Fibroblast of lung (primary cell): ENCODE results near the gene CTSA. TPM values are rescaled to one million over a fixed set of nuclear protein-coding genes. Genes with fewer than 3 reads are reported as not detected.
"Not testable (repeated sequence)": the region's sequence is repeated elsewhere in the genome, so short reads cannot be mapped to it uniquely, and the experiment has no call there.

Source experiments
- DNase-seq, 2 donors: peaks; one replicate each; pipeline versions ENCODE4 v3.0.0 to v3.0.0-alpha.2; 2010; ENCODE audit warnings: low read depth in 2 of 2
- H2AFZ ChIP-seq: 2 replicates; pipeline ENCODE4 v1.5.1; 2012; ENCODE audit warnings: low read length, control low read depth, inconsistent platforms
- H3K27ac ChIP-seq: 2 replicates; pipeline ENCODE4 v1.5.1; 2011; ENCODE audit warnings: low read length, control low read depth; ENCODE audit not compliant: insufficient read depth
- H3K27me3 ChIP-seq: 2 replicates; pipeline ENCODE4 v1.5.1; 2011; ENCODE audit warnings: mild to moderate bottlenecking, low read length; ENCODE audit not compliant: control insufficient read depth, insufficient read depth
- H3K36me3 ChIP-seq: 2 replicates; pipeline ENCODE4 v1.5.1; 2011; ENCODE audit warnings: low read length; ENCODE audit not compliant: control insufficient read depth, insufficient read depth
- H3K4me1 ChIP-seq: 2 replicates; pipeline ENCODE4 v1.5.1; 2011; ENCODE audit warnings: low read length; ENCODE audit not compliant: control insufficient read depth, insufficient read depth; ENCODE audit errors: extremely low read depth
- H3K4me2 ChIP-seq: 2 replicates; pipeline ENCODE4 v1.5.1; 2011; ENCODE audit warnings: low read length, control low read depth; ENCODE audit not compliant: insufficient read depth; ENCODE audit errors: extremely low read depth
- H3K4me3 ChIP-seq, 4 experiments: fragments of 200-600 bp in 1 of 4; sonication (generic) in 1 of 4; replicated peaks in 1 of 4; 2 replicates each; pipeline ENCODE4 v1.5.1; 2011 to 2016; ENCODE audit warnings: low read length in 4 of 4, low read depth in 3 of 4, mild to moderate bottlenecking in 3 of 4, control low read depth in 2 of 4, inconsistent platforms in 1 of 4, mixed read lengths in 1 of 4; ENCODE audit not compliant: insufficient read depth in 1 of 4; ENCODE audit errors: control extremely low read depth in 1 of 4
- H3K79me2 ChIP-seq: 2 replicates; pipeline ENCODE4 v1.5.1; 2012; ENCODE audit warnings: mild to moderate bottlenecking, low read length, inconsistent platforms; ENCODE audit not compliant: control insufficient read depth, insufficient read depth
- H3K9ac ChIP-seq: 2 replicates; pipeline ENCODE4 v1.5.1; 2011; ENCODE audit warnings: mild to moderate bottlenecking, low read length, control low read depth; ENCODE audit not compliant: insufficient read depth
- H3K9me3 ChIP-seq: 2 replicates; pipeline ENCODE4 v1.5.1; 2012; ENCODE audit warnings: low read depth, low read length; ENCODE audit not compliant: control insufficient read depth, insufficient read depth
- H4K20me1 ChIP-seq: 2 replicates; pipeline ENCODE4 v1.5.1; 2011; ENCODE audit warnings: low read length; ENCODE audit not compliant: control insufficient read depth, insufficient read depth; ENCODE audit errors: extremely low read depth
- CTCF ChIP-seq, 2 donors: IDR thresholded peaks in 1 of 2; conservative IDR thresholded peaks in 1 of 2; 1 replicate in 1 of 2; 2 replicates in 1 of 2; pipeline ENCODE4 v1.5.1; 2011 to 2012; ENCODE audit warnings: low read length in 2 of 2, control low read depth in 1 of 2, inconsistent platforms in 1 of 2, low read depth in 1 of 2, mild to moderate bottlenecking in 1 of 2
- EZH2 ChIP-seq: IDR thresholded peaks from 2 replicates; pipeline ENCODE4 v1.5.1; 2012; ENCODE audit warnings: low read length, control low read depth, mild to moderate bottlenecking; ENCODE audit errors: missing control alignments
- polyA plus RNA-seq, 2 donors: library from polyadenylated mRNA; depleted of rRNA in 1 of 2; stranded (reverse) in 1 of 2; unstranded in 1 of 2; fragments of >200 nt; gene quantifications; 2 replicates each; pipeline ENCODE4 v1.2.1, GENCODE V29; 2011 to 2012; ENCODE audit warnings: missing spikeins in 1 of 2
- total RNA-seq: library from RNA; depleted of rRNA; stranded (reverse); fragments of >200 nt; gene quantifications from 2 replicates; pipeline ENCODE4 v1.2.1, GENCODE V29; 2014

CTSA gene
- total and polyA plus RNA-seq, 2 donors (not counting 1 experiment from before 2014, with no cell fraction given), result 116 to 364 TPM

- DNase-seq, result no peak
Observed at GRCh38 chr20:45898285-45898684, 7.2 kb downstream of the CTSA start.

GRCh38 chr20:45899046-45899835 is 8.1 kb downstream of the CTSA start:
- Histone ChIP-seq H3K4me2 (no peak overlapping the region), H3K27ac (no peak overlapping the region), H3K4me1 (no peaks in the 10 kb centered on the region), H3K36me3 (peaks cover 24% of the 10 kb centered on the region), H3K79me2 (no peaks in the 10 kb centered on the region), H3K9ac (no peak overlapping the region), H3K9me3 (no peaks in the 10 kb centered on the region), H2AFZ (no peak overlapping the region), H4K20me1 (no peaks in the 10 kb centered on the region), H3K27me3 (no peaks in the 10 kb centered on the region), H3K4me3 (no peak overlapping the region)
- no peak for DNase-seq
- TF ChIP-seq EZH2 (no peak), CTCF (conservative IDR thresholded peaks at IDR 0.05 in 1 of 2, IDR thresholded peaks at IDR 0.05 in 1 of 2; ENCODE audit: low read depth in 1 of 2, low read length in 2 of 2) (no peak)

More at GRCh38 chr20:45898285-45898684, 7.2 kb downstream of the CTSA start:
- no peaks in the 10 kb centered on the region for H3K4me1 ChIP-seq
- H3K27me3 ChIP-seq, result no peaks in the 10 kb centered on the region
- no peak for TF ChIP-seq CTCF (conservative IDR thresholded peaks at IDR 0.05 in 1 of 2, IDR thresholded peaks at IDR 0.05 in 1 of 2; ENCODE audit: low read depth in 1 of 2, low read length in 2 of 2)
- TF ChIP-seq EZH2, result no peak
- H3K79me2 ChIP-seq, result no peaks in the 10 kb centered on the region
- no peak overlapping the region for H3K9ac ChIP-seq
- H3K9me3 ChIP-seq, result no peaks in the 10 kb centered on the region
- no peaks in the 10 kb centered on the region for H4K20me1 ChIP-seq
- peaks cover 27% of the 10 kb centered on the region for H3K36me3 ChIP-seq
- H3K4me2 ChIP-seq, result no peak overlapping the region
- no peak overlapping the region for H2AFZ ChIP-seq
- H3K27ac ChIP-seq, result no peak overlapping the region
- no peak overlapping the region for H3K4me3 ChIP-seq

- H3K36me3 ChIP-seq, result peaks cover 13% of the 10 kb centered on the region
- H3K27me3 ChIP-seq, DNase-seq, H3K4me1 ChIP-seq, H3K9me3 ChIP-seq, H3K79me2 ChIP-seq, H3K4me2 ChIP-seq, H2AFZ ChIP-seq, H3K27ac ChIP-seq, H4K20me1 ChIP-seq, H3K4me3 ChIP-seq, H3K9ac ChIP-seq: not testable (repeated sequence)
Observed at GRCh38 chr20:45901332-45901731, 10.2 kb downstream of the CTSA start.
